Keratinocyte (primary cell): ENCODE measurements around the gene PSMC6. TPM values are rescaled to one million over a fixed set of nuclear protein-coding genes. Genes with fewer than 3 reads are reported as not detected.

Source experiments
- DNase-seq: peaks from one replicate; pipeline ENCODE4 v3.0.0-alpha.2; 2011; ENCODE audit warnings: low read depth, missing footprints, low spot score
- FAIRE-seq: peaks from 2 replicates; lab custom pipeline; 2011; peaks lifted over from hg19 to GRCh38; lab: Jason Lieb, UNC
- H2AFZ ChIP-seq: 2 replicates; pipeline ENCODE4 v1.6.0; 2012; ENCODE audit warnings: low read length, control low read depth, inconsistent platforms; ENCODE audit not compliant: control insufficient read depth
- H3K27ac ChIP-seq: 2 replicates; pipeline ENCODE4 v1.5.1; 2011; ENCODE audit warnings: low read length; ENCODE audit not compliant: control insufficient read depth, insufficient read depth
- H3K27me3 ChIP-seq: 3 replicates; pipeline ENCODE4 v1.6.0; 2011; ENCODE audit warnings: low read length; ENCODE audit not compliant: control insufficient read depth, insufficient read depth; ENCODE audit errors: extremely low read depth
- H3K36me3 ChIP-seq, 2 experiments: 2 replicates in 1 of 2; 3 replicates in 1 of 2; pipeline ENCODE4 v1.5.1; 2011; ENCODE audit warnings: low read length in 2 of 2, mild to moderate bottlenecking in 1 of 2; ENCODE audit not compliant: control insufficient read depth in 2 of 2, insufficient read depth in 2 of 2; ENCODE audit errors: extremely low read depth in 1 of 2
- H3K4me1 ChIP-seq: 3 replicates; pipeline ENCODE4 v1.5.1; 2011; ENCODE audit warnings: low read length; ENCODE audit not compliant: control insufficient read depth, insufficient read depth; ENCODE audit errors: extremely low read depth
- H3K4me2 ChIP-seq: 3 replicates; pipeline ENCODE4 v1.6.0; 2011; ENCODE audit warnings: low read depth, low read length; ENCODE audit not compliant: control insufficient read depth, insufficient read depth; ENCODE audit errors: extremely low read depth
- H3K4me3 ChIP-seq, 3 experiments: fragments of 200-600 bp in 1 of 3; sonication (generic) in 1 of 3; 2 replicates in 2 of 3; 3 replicates in 1 of 3; pipeline ENCODE4 v1.5.1; 2011 to 2016; ENCODE audit warnings: low read length in 3 of 3, mild to moderate bottlenecking in 3 of 3, control low read depth in 2 of 3, inconsistent platforms in 1 of 3, low read depth in 1 of 3, mixed read lengths in 1 of 3, mixed run types in 1 of 3, moderate library complexity in 1 of 3; ENCODE audit not compliant: control insufficient read depth in 2 of 3, insufficient read depth in 2 of 3; ENCODE audit errors: extremely low read depth in 1 of 3
- H3K79me2 ChIP-seq: 2 replicates; pipeline ENCODE4 v1.6.0; 2012; ENCODE audit warnings: low read length; ENCODE audit not compliant: control insufficient read depth, insufficient read depth
- H3K9ac ChIP-seq: 3 replicates; pipeline ENCODE4 v1.6.0; 2011; ENCODE audit warnings: low read length; ENCODE audit not compliant: control insufficient read depth, insufficient read depth; ENCODE audit errors: extremely low read depth
- H3K9me1 ChIP-seq: 3 replicates; pipeline ENCODE4 v1.6.0; 2011; ENCODE audit warnings: low read length; ENCODE audit not compliant: control insufficient read depth, insufficient read depth; ENCODE audit errors: extremely low read depth
- H3K9me3 ChIP-seq: 2 replicates; pipeline ENCODE4 v1.5.1; 2012; ENCODE audit warnings: low read depth, low read length; ENCODE audit not compliant: control insufficient read depth
- H4K20me1 ChIP-seq: 3 replicates; pipeline ENCODE4 v1.6.0; 2011; ENCODE audit warnings: low read length; ENCODE audit not compliant: control insufficient read depth, insufficient read depth; ENCODE audit errors: extremely low read depth
- EZH2 ChIP-seq: IDR thresholded peaks from one replicate; pipeline ENCODE4 v1.6.1; 2012; ENCODE audit warnings: inconsistent platforms, mild to moderate bottlenecking, low read length, moderate library complexity
- dilution Hi-C: fragments of 300-500 bp; cut with MboI; formaldehyde crosslinking; loops from one replicate; pipeline ENCODE4 v1.7.0; 2020; ENCODE audit warnings: low sequenced_read_pairs; ENCODE audit not compliant: extremely low pct_ligation_motif_present
- polyA plus RNA-seq, 5 experiments: library from polyadenylated mRNA; depleted of rRNA in 3 of 5; stranded (reverse) in 3 of 5; stranded (forward) in 1 of 5; unstranded in 1 of 5; fragments of >200 nt; gene quantifications; 1 replicate in 1 of 5; 2 replicates in 3 of 5; 3 replicates in 1 of 5; pipeline versions ENCODE4 v1.2.1 to v1.2.3, GENCODE V29; 2011 to 2012; ENCODE audit warnings: missing spikeins in 2 of 5, low read depth in 1 of 5, low replicate concordance in 1 of 5
- TF ChIP-seq, protein P1 (sequence below), 3 experiments: IDR thresholded peaks in 1 of 3; conservative IDR thresholded peaks in 1 of 3; optimal IDR thresholded peaks in 1 of 3; 2 replicates in 2 of 3; 3 replicates in 1 of 3; pipeline versions ENCODE3 to v1.5.1; 2011; ENCODE audit warnings: low read length in 3 of 3, mild to moderate bottlenecking in 3 of 3, moderate library complexity in 2 of 3, control low read depth in 1 of 3, inconsistent platforms in 1 of 3; ENCODE audit not compliant: insufficient read depth in 2 of 3; ENCODE audit errors: extremely low read depth in 1 of 3

The PSMC6 gene
- polyA plus RNA-seq, 1 donor (not counting 4 experiments of a cell fraction or from before 2014, with no cell fraction given), result 152 TPM

DNA sequence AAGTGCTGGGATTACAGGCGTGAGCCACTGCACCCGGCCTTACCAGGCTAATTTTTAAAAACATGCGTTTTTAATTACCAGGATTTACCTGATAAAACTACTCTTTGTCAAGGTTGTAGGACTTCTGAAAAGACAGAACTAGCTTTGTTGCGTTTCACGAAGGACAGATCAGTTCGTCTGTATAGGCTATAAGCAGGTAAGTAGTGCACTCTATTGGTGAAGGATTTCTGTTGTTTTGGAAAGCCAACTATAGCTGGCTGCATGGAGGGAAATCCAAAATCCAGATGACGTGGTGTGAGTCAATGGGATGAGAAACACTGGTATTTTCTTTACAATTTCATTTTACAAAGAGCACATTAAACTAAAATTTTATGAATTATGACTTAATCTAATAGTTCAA, 69.8 kb downstream of the PSMC6 start:
- no peak overlapping the region for H3K4me3 ChIP-seq
- H3K9ac ChIP-seq, result no peak overlapping the region
- no peaks in the 10 kb centered on the region for H4K20me1 ChIP-seq
- FAIRE-seq (no peak), DNase-seq (no peak)
- H3K36me3 ChIP-seq, result peaks cover 1 to 8% of the 10 kb centered on the region in 2 experiments
- H2AFZ ChIP-seq, result no peak overlapping the region
- no peaks in the 10 kb centered on the region for H3K9me3 ChIP-seq
- TF ChIP-seq, protein P1, sequence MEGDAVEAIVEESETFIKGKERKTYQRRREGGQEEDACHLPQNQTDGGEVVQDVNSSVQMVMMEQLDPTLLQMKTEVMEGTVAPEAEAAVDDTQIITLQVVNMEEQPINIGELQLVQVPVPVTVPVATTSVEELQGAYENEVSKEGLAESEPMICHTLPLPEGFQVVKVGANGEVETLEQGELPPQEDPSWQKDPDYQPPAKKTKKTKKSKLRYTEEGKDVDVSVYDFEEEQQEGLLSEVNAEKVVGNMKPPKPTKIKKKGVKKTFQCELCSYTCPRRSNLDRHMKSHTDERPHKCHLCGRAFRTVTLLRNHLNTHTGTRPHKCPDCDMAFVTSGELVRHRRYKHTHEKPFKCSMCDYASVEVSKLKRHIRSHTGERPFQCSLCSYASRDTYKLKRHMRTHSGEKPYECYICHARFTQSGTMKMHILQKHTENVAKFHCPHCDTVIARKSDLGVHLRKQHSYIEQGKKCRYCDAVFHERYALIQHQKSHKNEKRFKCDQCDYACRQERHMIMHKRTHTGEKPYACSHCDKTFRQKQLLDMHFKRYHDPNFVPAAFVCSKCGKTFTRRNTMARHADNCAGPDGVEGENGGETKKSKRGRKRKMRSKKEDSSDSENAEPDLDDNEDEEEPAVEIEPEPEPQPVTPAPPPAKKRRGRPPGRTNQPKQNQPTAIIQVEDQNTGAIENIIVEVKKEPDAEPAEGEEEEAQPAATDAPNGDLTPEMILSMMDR (optimal IDR thresholded peaks at IDR 0.05 in 1 of 3, IDR thresholded peaks at IDR 0.05 in 1 of 3, conservative IDR thresholded peaks at IDR 0.05 in 1 of 3; ENCODE audit: extremely low read depth in 1 of 3, insufficient read depth in 2 of 3, low read length in 3 of 3), result no peak
- no peak for TF ChIP-seq EZH2
- dilution Hi-C loops, result no loop called here
- H3K4me1 ChIP-seq, result no peaks in the 10 kb centered on the region
- no peaks in the 10 kb centered on the region for H3K9me1 ChIP-seq
- no peak overlapping the region for H3K4me2 ChIP-seq
- H3K27ac ChIP-seq, result no peak overlapping the region
- H3K79me2 ChIP-seq, result no peaks in the 10 kb centered on the region
- no peaks in the 10 kb centered on the region for H3K27me3 ChIP-seq

Other genes with a start within 250 kb of the PSMC6 start
- 1.2 to 1.9 TPM (median 1.2 TPM) in 3 replicates for gene TXNDC16, start 154.7 kb upstream of the PSMC6 start, polyA plus RNA-seq
- 0.03 to 0.11 TPM (median 0.05 TPM) in 3 replicates for gene GPR137C, start 154.4 kb upstream of the PSMC6 start, polyA plus RNA-seq
- gene ERO1A, start 11.6 kb upstream of the PSMC6 start, polyA plus RNA-seq, result 86.4 to 131 TPM (median 110 TPM) in 3 replicates
- 8.5 to 13.2 TPM (median 9.1 TPM) in 3 replicates for gene STYX, start 23.0 kb downstream of the PSMC6 start, polyA plus RNA-seq
- gene GNPNAT1, start 84.4 kb downstream of the PSMC6 start, polyA plus RNA-seq, result 22.2 to 45.5 TPM (median 29.6 TPM) in 3 replicates
- gene FERMT2, start 243.8 kb downstream of the PSMC6 start, polyA plus RNA-seq, result 9.7 to 19.6 TPM (median 15.0 TPM) in 3 replicates